WTC11 (cell line): ENCODE measurements around the gene NPAS2. TPM values are rescaled to one million over a fixed set of nuclear protein-coding genes. Genes with fewer than 3 reads are reported as not detected.

Experiments used
- ATAC-seq: fragments of 200-7000 bp; cut with Tn5 transposase; 2 replicates; pipeline ENCODE4 v1.10.0; 2021; ENCODE audit warnings: mild to moderate bottlenecking, moderate library complexity
- CTCF ChIA-PET: fragments of 300-600 bp; sonication (Branson Sonifier 250); formaldehyde crosslinking; loops from one replicate; lab custom pipeline; 2021; ENCODE audit warnings: antibody characterized with exemption; lab: Charles Lee
- POLR2A ChIA-PET: fragments of 350-600 bp; sonication (Branson Sonifier 250); formaldehyde crosslinking; loops from one replicate; lab custom pipeline; 2021; ENCODE audit warnings: antibody characterized with exemption; lab: Charles Lee
- DNase-seq: peaks from one replicate; pipeline ENCODE4 v3.0.0; 2021; ENCODE audit warnings: low spot score
- H3K27ac Mint-ChIP-seq: 2 replicates; pipeline ENCODE4 v1.8.0; 2021; ENCODE audit warnings: mixed read lengths
- H3K27me3 Mint-ChIP-seq: 2 replicates; pipeline ENCODE4 v1.8.0; 2021; ENCODE audit warnings: low read depth, mild to moderate bottlenecking, moderate library complexity, mixed read lengths
- H3K36me3 Mint-ChIP-seq: 2 replicates; pipeline ENCODE4 v1.8.0; 2021; ENCODE audit warnings: mixed read lengths
- H3K4me1 Mint-ChIP-seq: 2 replicates; pipeline ENCODE4 v1.8.0; 2022; ENCODE audit warnings: mixed read lengths
- H3K4me3 Mint-ChIP-seq: 2 replicates; pipeline ENCODE4 v1.8.0; 2021; ENCODE audit warnings: mild to moderate bottlenecking, moderate library complexity, mixed read lengths
- H3K9me3 Mint-ChIP-seq: 2 replicates; pipeline ENCODE4 v1.8.0; 2021; ENCODE audit warnings: mixed read lengths
- CBFB ChIP-seq: sonication (generic); formaldehyde crosslinking; IDR thresholded peaks from 2 replicates; pipeline ENCODE4 v1.8.1; 2022; ENCODE audit warnings: mild to moderate bottlenecking, low read depth, missing genetic modification reagents
- ERG ChIP-seq: fragments of 250-450 bp; sonication (Bioruptor Pico); IDR thresholded peaks from 2 replicates; pipeline ENCODE4 v1.8.0; 2021; ENCODE audit warnings: mild to moderate bottlenecking
- FOXJ3 ChIP-seq: sonication (generic); formaldehyde crosslinking; IDR thresholded peaks from 2 replicates; pipeline ENCODE4 v1.9.0; 2021; ENCODE audit warnings: missing genetic modification reagents, mild to moderate bottlenecking, borderline replicate concordance
- FOXP1 ChIP-seq: sonication (generic); formaldehyde crosslinking; IDR thresholded peaks from 2 replicates; pipeline ENCODE4 v1.8.0; 2022; ENCODE audit warnings: missing genetic modification reagents, mild to moderate bottlenecking, moderate library complexity, borderline replicate concordance
- GTF2I ChIP-seq: fragments of 250-450 bp; sonication (Bioruptor Pico); conservative IDR thresholded peaks from 2 replicates; pipeline ENCODE4 v1.4.0; 2021; ENCODE audit warnings: mild to moderate bottlenecking
- HMGA2 ChIP-seq: fragments of 250-450 bp; sonication (Bioruptor Pico); IDR thresholded peaks from 2 replicates; pipeline ENCODE4 v1.4.0; 2021; ENCODE audit warnings: mild to moderate bottlenecking, moderate library complexity
- JUN ChIP-seq: sonication (generic); formaldehyde crosslinking; IDR thresholded peaks from 2 replicates; pipeline ENCODE4 v1.8.0; 2023; ENCODE audit warnings: mild to moderate bottlenecking, missing genetic modification reagents
- KAT7 ChIP-seq: sonication (generic); formaldehyde crosslinking; IDR thresholded peaks from 2 replicates; pipeline ENCODE4 v1.8.1; 2023; ENCODE audit warnings: missing genetic modification reagents, mild to moderate bottlenecking, borderline replicate concordance
- NFE2L1 ChIP-seq: sonication (generic); formaldehyde crosslinking; IDR thresholded peaks from 2 replicates; pipeline ENCODE4 v1.8.1; 2023; ENCODE audit warnings: missing genetic modification reagents
- SOX15 ChIP-seq: fragments of 250-450 bp; sonication (Bioruptor Pico); IDR thresholded peaks from 2 replicates; pipeline ENCODE4 v1.9.0; 2021; ENCODE audit warnings: mild to moderate bottlenecking
- TEAD4 ChIP-seq: sonication (generic); formaldehyde crosslinking; IDR thresholded peaks from 2 replicates; pipeline ENCODE4 v1.8.0; 2022; ENCODE audit warnings: mild to moderate bottlenecking, missing genetic modification reagents
- USF1 ChIP-seq: sonication (generic); formaldehyde crosslinking; IDR thresholded peaks from 2 replicates; pipeline ENCODE4 v1.8.0; 2022; ENCODE audit warnings: mild to moderate bottlenecking, missing genetic modification reagents
- ZBTB43 ChIP-seq: sonication (generic); formaldehyde crosslinking; IDR thresholded peaks from 2 replicates; pipeline ENCODE4 v1.8.1; 2023; ENCODE audit warnings: mild to moderate bottlenecking, missing genetic modification reagents
- ZNF121 ChIP-seq: sonication (generic); formaldehyde crosslinking; IDR thresholded peaks from 2 replicates; pipeline ENCODE4 v1.8.0; 2023; ENCODE audit warnings: missing genetic modification reagents
- ZNF138 ChIP-seq: sonication (generic); formaldehyde crosslinking; conservative IDR thresholded peaks from 2 replicates; pipeline ENCODE4 v1.8.1; 2022; ENCODE audit warnings: mild to moderate bottlenecking, moderate library complexity, missing genetic modification reagents
- ZNF219 ChIP-seq: sonication (generic); formaldehyde crosslinking; IDR thresholded peaks from 2 replicates; pipeline ENCODE4 v1.8.0; 2023; ENCODE audit warnings: missing genetic modification reagents, mild to moderate bottlenecking, borderline replicate concordance
- ZNF317 ChIP-seq: sonication (generic); formaldehyde crosslinking; IDR thresholded peaks from 2 replicates; pipeline ENCODE4 v1.8.1; 2023; ENCODE audit warnings: low read depth, mild to moderate bottlenecking, moderate library complexity, missing genetic modification reagents, borderline replicate concordance
- ZNF396 ChIP-seq: fragments of 250-450 bp; sonication (Bioruptor Pico); IDR thresholded peaks from 2 replicates; pipeline ENCODE4 v1.8.0; 2021; ENCODE audit warnings: mild to moderate bottlenecking, moderate library complexity, borderline replicate concordance
- ZNF425 ChIP-seq: fragments of 250-450 bp; sonication (Bioruptor Pico); conservative IDR thresholded peaks from 2 replicates; pipeline ENCODE4 v1.9.0; 2021; ENCODE audit warnings: mild to moderate bottlenecking
- ZNF512 ChIP-seq: sonication (generic); formaldehyde crosslinking; IDR thresholded peaks from 2 replicates; pipeline ENCODE4 v1.8.1; 2022; ENCODE audit warnings: missing genetic modification reagents, borderline replicate concordance
- total RNA-seq: library from RNA; stranded (reverse); gene quantifications from 3 replicates; pipeline ENCODE4 v1.2.3, GENCODE V29; 2021
- TF ChIP-seq, protein P1 (sequence below): sonication (generic); formaldehyde crosslinking; IDR thresholded peaks from 2 replicates; pipeline ENCODE4 v1.8.1; 2022; ENCODE audit warnings: mild to moderate bottlenecking, missing genetic modification reagents, moderate library complexity, borderline replicate concordance

Gene NPAS2
- total RNA-seq, 1 experiment from 2014 or later: 2.6 TPM

DNA sequence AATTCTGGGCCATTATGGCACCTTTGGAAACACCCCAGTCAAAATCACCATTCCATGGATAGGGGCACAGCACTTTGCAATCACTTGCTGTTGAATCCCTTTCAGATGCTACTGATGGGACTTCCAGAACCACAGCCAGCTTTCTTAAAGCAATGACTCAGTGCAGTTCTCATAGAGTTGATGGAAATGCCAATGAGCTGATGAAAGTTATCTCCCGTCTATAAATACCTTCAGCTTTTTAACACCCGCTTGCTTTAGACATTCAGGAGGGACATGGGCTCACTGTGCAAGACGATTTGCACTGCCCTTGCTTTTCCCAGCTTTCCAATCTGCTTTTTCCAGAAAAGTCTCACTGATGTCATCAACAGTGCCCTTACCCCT, 115.4 kb downstream of the NPAS2 start (continued):
- no peak for TF ChIP-seq ZBTB43
- no peak for TF ChIP-seq ZNF425 (CRISPR knock-in tag)
- TF ChIP-seq, protein P1, sequence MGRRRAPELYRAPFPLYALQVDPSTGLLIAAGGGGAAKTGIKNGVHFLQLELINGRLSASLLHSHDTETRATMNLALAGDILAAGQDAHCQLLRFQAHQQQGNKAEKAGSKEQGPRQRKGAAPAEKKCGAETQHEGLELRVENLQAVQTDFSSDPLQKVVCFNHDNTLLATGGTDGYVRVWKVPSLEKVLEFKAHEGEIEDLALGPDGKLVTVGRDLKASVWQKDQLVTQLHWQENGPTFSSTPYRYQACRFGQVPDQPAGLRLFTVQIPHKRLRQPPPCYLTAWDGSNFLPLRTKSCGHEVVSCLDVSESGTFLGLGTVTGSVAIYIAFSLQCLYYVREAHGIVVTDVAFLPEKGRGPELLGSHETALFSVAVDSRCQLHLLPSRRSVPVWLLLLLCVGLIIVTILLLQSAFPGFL (CRISPR knock-in tag): no peak
- TF ChIP-seq ERG (CRISPR knock-in tag): no peak
- TF ChIP-seq ZNF121 (CRISPR knock-in tag): no peak
- TF ChIP-seq GTF2I (CRISPR knock-in tag): no peak

- CTCF ChIA-PET: no interaction called here
- Mint-ChIP-seq H3K27ac (peak overlapping the region; percentile 16; the same call in 1 of the 2 replicates), H3K27me3 (no peaks in the 10 kb centered on the region), H3K36me3 (no peaks in the 10 kb centered on the region), H3K9me3 (no peaks in the 10 kb centered on the region), H3K4me3 (no peak overlapping the region), H3K4me1 (peaks cover 1% of the 10 kb centered on the region; the same call in 1 of the 2 replicates)
- ATAC-seq: no peak
- TF ChIP-seq, protein P1 (CRISPR knock-in tag): no peak
- TF ChIP-seq USF1 (CRISPR knock-in tag) (no peak), NFE2L1 (CRISPR knock-in tag) (no peak), ZNF138 (CRISPR knock-in tag) (no peak)
- no peak for DNase-seq
- POLR2A ChIA-PET: no interaction called here
These were observed 116.3 kb downstream of the NPAS2 start for GRCh38 chr2:100936070-100936741.

DNA sequence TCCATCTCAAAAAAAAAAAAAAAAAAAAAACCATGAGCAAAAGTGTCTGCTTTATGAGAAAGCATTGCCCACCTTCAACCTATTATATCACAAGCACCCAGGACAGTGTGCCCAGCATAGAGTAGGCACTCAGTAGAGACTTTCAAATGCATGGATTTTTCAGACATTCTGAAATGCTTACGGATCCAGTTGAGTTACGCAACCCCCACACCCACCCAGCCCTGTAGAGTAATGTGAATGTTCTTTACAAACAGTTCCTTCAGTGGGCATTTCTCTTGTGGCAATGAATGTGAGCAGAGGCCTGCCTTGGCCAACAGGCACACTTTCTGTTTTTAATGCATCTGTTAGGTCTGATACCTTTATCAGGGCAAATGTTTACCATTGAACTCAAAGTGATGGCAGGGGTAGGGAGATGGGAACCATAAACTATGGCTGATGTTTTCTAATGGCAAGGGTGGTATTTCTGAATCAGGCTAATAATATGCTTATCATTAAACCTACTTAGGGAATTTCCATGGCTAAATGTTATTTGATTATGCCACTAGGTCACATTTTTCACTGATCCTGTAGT, 117.1 kb downstream of the NPAS2 start:
- Mint-ChIP-seq H3K4me1 (no peaks in the 10 kb centered on the region), H3K4me3 (no peak overlapping the region), H3K27ac (no peak overlapping the region), H3K36me3 (no peaks in the 10 kb centered on the region), H3K27me3 (no peaks in the 10 kb centered on the region), H3K9me3 (no peaks in the 10 kb centered on the region)
- ATAC-seq: no peak
- CTCF ChIA-PET: no interaction called here
- POLR2A ChIA-PET: no interaction called here
- DNase-seq: no peak
- no peak for TF ChIP-seq CBFB (CRISPR knock-in tag)
- TF ChIP-seq FOXP1 (CRISPR knock-in tag): no peak
- TF ChIP-seq ZNF317: no peak
- TF ChIP-seq SOX15 (CRISPR knock-in tag): no peak
- TF ChIP-seq ZNF219: no peak
- no peak for TF ChIP-seq ZNF396 (CRISPR knock-in tag)
- TF ChIP-seq ZNF512 (CRISPR knock-in tag): no peak
- TF ChIP-seq JUN (CRISPR knock-in tag): no peak
- no peak for TF ChIP-seq FOXJ3 (CRISPR knock-in tag)
- no peak for TF ChIP-seq TEAD4 (CRISPR knock-in tag)
- TF ChIP-seq HMGA2 (CRISPR knock-in tag): no peak
- no peak for TF ChIP-seq GTF2I (CRISPR knock-in tag)
- TF ChIP-seq KAT7 (CRISPR knock-in tag): no peak
- TF ChIP-seq ZBTB43: no peak
